Lower leg skin (tissue), 4 donors: ENCODE data around the gene KCNG3. TPM values are rescaled to one million over a fixed set of nuclear protein-coding genes. Genes with fewer than 3 reads are reported as not detected.
"Not testable (repeated sequence)": the region's sequence is repeated elsewhere in the genome, so short reads cannot be mapped to it uniquely, and the experiment has no call there.

Experiments used
- DNase-seq, 2 donors: peaks; one replicate each; pipeline ENCODE4 v3.0.0-alpha.2; 2019; ENCODE audit warnings: low spot score in 2 of 2
- H3K4me3 ChIP-seq: fragments of 200-600 bp; sonication (generic); 2 replicates; pipeline ENCODE4 v1.5.1; 2017; ENCODE audit warnings: mild to moderate bottlenecking, low read depth; ENCODE audit not compliant: poor library complexity, severe bottlenecking
- POLR2A ChIP-seq, 2 donors: fragments of 450-650 bp; IDR thresholded peaks; one replicate each; pipeline ENCODE4 v1.6.1; 2016 to 2017; ENCODE audit warnings: antibody characterized with exemption in 2 of 2, mild to moderate bottlenecking in 1 of 2, moderate library complexity in 1 of 2
- WGBS, 2 donors: methylation state at CpG; one replicate each; pipeline ENCODE4 v1.1.5; 2018; 5-methylcytosine and 5-hydroxymethylcytosine counted together
- intact Hi-C: fragments of 100-400 bp; cut with DNase I; formaldehyde crosslinking; loops from one replicate; pipeline ENCODE4 v1.15.0; 2023; ENCODE audit warnings: low total_unique reads
- total RNA-seq, 4 donors: library from RNA; depleted of rRNA; stranded (reverse); fragments of >200 nt; gene quantifications; one replicate each; pipeline ENCODE4 v1.1.0, GENCODE V29; 2016
- TF ChIP-seq, protein P1 (sequence below), 3 donors: fragments of 450-650 bp; IDR thresholded peaks; one replicate each; pipeline ENCODE4 v1.5.1; 2016; ENCODE audit warnings: antibody characterized with exemption in 3 of 3, mild to moderate bottlenecking in 3 of 3, moderate library complexity in 2 of 3

The KCNG3 gene
- total RNA-seq, 4 donors from 2014 or later: 0.25 to 0.98 (median 0.57) TPM

DNA sequence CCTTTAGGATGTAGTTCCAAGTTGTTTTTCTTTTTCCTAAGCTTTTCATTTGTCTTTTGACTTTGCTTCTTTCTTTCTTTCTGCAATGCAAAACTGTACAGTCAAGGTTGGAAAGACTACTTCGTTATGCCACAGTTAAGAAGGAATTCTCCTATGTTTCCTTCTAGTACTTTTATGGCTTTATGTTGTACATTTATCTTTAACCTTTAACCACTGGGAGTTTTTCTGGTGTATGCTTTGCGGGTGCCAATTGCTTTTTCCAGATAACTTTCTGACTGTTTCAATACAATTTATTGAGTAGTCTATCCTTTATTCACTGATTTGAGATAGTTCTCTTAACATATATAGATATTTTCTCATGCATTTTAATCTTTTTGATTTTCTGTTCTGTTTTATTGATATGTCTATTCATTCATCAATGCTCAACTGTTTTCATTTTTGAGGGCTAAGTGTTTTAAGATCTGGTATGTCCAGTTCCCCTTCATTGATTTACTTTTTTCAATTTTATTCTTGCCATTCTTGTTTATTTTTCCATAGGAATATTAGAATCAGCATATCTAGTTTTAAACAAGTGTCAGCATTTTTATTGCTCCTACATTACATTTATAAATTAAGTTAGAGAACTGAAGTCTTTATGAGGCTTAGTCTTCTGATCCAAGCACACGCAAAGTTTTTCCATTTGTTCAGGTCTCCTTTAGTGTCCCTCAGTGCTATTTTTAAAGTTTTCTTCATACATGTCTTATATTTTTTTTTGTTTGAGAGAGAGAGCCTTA is 82.9 kb downstream of the KCNG3 start:
- no peak for DNase-seq
- H3K4me3 ChIP-seq: no peak overlapping the region
- WGBS, 2 donors: 87 to 90% methylated on average over 3 of the region's 3 CpGs
- intact Hi-C loops: no loop called here
- TF ChIP-seq, protein P1, sequence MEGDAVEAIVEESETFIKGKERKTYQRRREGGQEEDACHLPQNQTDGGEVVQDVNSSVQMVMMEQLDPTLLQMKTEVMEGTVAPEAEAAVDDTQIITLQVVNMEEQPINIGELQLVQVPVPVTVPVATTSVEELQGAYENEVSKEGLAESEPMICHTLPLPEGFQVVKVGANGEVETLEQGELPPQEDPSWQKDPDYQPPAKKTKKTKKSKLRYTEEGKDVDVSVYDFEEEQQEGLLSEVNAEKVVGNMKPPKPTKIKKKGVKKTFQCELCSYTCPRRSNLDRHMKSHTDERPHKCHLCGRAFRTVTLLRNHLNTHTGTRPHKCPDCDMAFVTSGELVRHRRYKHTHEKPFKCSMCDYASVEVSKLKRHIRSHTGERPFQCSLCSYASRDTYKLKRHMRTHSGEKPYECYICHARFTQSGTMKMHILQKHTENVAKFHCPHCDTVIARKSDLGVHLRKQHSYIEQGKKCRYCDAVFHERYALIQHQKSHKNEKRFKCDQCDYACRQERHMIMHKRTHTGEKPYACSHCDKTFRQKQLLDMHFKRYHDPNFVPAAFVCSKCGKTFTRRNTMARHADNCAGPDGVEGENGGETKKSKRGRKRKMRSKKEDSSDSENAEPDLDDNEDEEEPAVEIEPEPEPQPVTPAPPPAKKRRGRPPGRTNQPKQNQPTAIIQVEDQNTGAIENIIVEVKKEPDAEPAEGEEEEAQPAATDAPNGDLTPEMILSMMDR (IDR thresholded peaks at IDR 0.05): no peak
- no peak for TF ChIP-seq POLR2A (IDR thresholded peaks at IDR 0.05)

DNA sequence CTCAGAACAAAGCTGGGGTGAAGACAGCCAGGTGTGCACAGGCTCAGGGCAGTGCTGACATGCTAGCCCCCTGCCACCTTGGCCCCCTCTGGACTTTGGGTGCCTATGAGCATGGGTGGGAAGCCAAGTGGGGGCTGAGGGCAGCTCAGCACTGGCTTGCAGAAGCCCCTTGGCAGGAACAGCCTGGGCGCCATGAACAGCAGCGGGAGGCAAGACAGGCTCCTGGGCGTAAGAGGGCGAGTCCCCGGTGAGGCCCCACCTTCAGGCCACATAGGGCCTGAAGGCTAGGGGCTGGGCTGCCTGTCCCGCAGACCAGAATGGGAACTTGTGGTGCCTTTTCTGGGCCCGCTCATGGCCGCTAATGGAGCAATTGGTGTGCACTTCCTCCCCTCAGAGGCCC is 85.8 kb downstream of the KCNG3 start:
- no peak for DNase-seq
- TF ChIP-seq POLR2A (IDR thresholded peaks at IDR 0.05): no peak
- TF ChIP-seq, protein P1 (IDR thresholded peaks at IDR 0.05): no peak
- WGBS, 2 donors: 91 to 100% methylated on average over 2 to 8 of the region's 8 CpGs
- intact Hi-C loops: no loop called here
- no peak overlapping the region for H3K4me3 ChIP-seq

DNA sequence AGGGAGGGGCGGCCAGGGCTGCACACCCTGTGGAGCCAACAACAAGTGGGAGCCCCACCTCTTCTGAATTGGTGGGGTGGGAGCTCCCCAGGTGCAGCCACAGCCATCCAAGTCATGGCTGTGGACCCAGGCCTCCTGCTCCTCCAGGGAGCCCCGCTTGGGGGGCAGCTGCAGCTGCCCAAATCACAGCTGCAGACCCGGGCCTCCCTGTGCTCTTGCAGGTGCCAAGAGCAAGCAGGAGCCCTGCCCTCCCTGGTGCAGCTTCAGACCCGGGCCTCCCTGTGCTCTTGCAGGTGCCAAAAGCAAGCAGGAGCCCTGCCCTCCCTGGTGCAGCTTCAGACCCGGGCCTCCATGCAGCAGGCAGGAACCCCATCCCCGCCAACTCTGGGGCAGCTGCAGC is 86.3 kb downstream of the KCNG3 start:
- DNase-seq: no peak
- 76 to 92% methylated on average over 3 to 6 of the region's 6 CpGs for WGBS, 2 donors
- no peak overlapping the region for H3K4me3 ChIP-seq
- intact Hi-C loops: no loop called here
- TF ChIP-seq POLR2A (IDR thresholded peaks at IDR 0.05): no peak
- TF ChIP-seq, protein P1 (IDR thresholded peaks at IDR 0.05): no peak

DNA sequence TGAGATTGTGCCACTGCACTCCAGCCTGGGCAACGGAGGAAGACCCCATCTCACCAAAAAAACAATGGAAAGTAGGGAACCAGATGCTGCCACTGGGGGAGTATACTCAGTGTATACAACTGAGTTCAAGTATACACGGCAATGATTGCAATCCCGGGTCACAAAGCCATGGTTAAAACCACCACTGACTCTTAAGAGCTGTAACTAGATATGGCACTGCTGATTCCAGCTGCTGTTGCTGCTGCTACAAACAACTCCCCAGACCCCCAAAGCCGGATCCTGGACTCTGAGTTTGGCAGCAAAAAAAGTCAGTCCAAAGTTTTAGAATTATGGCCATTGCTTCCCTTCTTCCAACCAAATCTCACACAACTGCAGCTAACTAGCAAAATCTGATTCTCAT is 89.1 kb downstream of the KCNG3 start:
- no peak for TF ChIP-seq POLR2A (IDR thresholded peaks at IDR 0.05)
- TF ChIP-seq, protein P1 (IDR thresholded peaks at IDR 0.05): no peak
- no peak for DNase-seq
- intact Hi-C loops: no loop called here
- 88 to 92% methylated on average over 4 of the region's 4 CpGs for whole genome bisulfite sequencing, 2 donors
- no peak overlapping the region for H3K4me3 ChIP-seq

DNA sequence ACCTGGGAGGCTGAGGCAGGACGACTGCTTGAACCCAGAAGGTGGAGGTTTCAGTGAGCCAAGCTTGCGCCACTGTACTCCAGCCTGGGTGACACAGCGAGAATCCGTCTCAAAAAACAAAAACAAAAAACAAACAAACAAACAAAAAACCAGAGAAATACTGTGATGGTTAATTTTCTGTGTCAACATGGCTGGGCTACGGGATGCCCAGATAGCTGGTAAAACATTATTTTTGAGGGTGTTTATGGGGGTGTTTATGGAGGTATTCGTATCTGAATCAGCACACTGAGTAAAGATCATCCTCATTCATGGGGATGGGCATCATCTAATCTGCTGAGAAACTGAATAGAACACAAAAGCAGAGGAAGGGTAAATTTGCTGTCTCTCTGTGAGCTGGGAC is 92.0 kb downstream of the KCNG3 start:
- H3K4me3 ChIP-seq: no peak overlapping the region
- DNase-seq: no peak
- 93% methylated on average over 6 of the region's 6 CpGs for WGBS, 2 donors
- intact Hi-C loops: no loop called here
- no peak for TF ChIP-seq POLR2A (IDR thresholded peaks at IDR 0.05)
- TF ChIP-seq, protein P1 (IDR thresholded peaks at IDR 0.05): no peak

DNA sequence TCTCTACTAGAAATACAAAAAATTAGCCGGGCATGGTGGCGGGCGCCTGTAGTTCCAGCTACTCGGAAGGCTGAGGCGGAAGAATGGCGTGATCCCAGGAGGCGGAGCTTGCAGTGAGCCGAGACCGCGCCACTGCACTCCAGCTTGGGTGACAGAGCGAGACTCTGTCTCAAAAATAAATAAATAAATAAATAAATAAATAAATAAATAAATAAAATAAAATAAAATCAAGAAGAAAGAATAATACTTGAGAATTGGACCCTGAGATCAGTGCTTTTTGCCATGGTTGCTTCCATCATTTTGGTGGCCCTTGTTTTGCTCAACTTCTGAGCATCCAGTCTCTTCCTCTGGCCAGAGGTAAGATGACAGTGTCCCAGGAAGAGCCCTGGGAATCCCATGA is 95.7 kb downstream of the KCNG3 start:
- 96 to 97% methylated on average over 11 of the region's 11 CpGs for WGBS, 2 donors
- H3K4me3 ChIP-seq, intact Hi-C loops, DNase-seq: not testable (repeated sequence)

DNA sequence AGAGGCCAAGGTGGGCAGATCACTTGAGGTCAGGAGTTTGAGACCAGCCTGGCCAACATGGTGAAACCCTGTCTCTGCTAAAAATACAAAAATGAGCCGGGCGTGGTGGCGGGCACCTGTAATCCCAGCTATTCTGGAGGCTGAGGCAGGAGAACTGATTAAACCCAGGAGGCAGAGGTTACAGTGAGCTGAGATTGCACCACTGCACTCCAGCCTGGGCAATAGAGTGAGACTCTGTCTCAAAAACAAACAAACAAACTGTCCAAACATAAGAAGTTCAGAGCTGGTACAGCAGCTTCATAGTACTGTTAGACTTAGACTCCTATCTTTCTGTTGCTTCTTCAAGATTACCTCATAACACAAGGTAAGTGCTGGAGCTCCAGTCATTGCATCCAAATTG is 100.5 kb downstream of the KCNG3 start:
- intact Hi-C loops, H3K4me3 ChIP-seq, DNase-seq: not testable (repeated sequence)
- WGBS, 2 donors: 100% methylated on average over 3 of the region's 3 CpGs
